BE2C (cell line): ENCODE measurements around the gene OXCT2.
"Not testable (repeated sequence)": the region's sequence is repeated elsewhere in the genome, so short reads cannot be mapped to it uniquely, and the experiment has no call there.

ENCODE experiments used
- DNase-seq: peaks from one replicate; pipeline ENCODE4 v3.0.0-alpha.2; 2020
- H3K27me3 ChIP-seq: fragments of 250-450 bp; sonication (Bioruptor Pico); 2 replicates; pipeline ENCODE4 v1.5.1; 2020; ENCODE audit warnings: mild to moderate bottlenecking
- H3K36me3 ChIP-seq: fragments of 250-450 bp; sonication (Bioruptor Pico); 2 replicates; pipeline ENCODE4 v1.5.1; 2020; ENCODE audit warnings: mild to moderate bottlenecking
- H3K4me1 ChIP-seq: fragments of 250-450 bp; sonication (Bioruptor Pico); 2 replicates; pipeline ENCODE4 v1.5.1; 2020
- H3K4me3 ChIP-seq: 2 replicates; pipeline ENCODE4 v1.5.1; 2011; ENCODE audit warnings: low read depth, low read length
- H3K9me3 ChIP-seq: fragments of 250-450 bp; sonication (Bioruptor Pico); 2 replicates; pipeline ENCODE4 v1.5.1; 2020
- CTCF ChIP-seq: IDR thresholded peaks from 2 replicates; pipeline ENCODE4 v1.5.1; 2012; ENCODE audit warnings: mild to moderate bottlenecking, low read depth, low read length

The OXCT2 gene

DNA sequence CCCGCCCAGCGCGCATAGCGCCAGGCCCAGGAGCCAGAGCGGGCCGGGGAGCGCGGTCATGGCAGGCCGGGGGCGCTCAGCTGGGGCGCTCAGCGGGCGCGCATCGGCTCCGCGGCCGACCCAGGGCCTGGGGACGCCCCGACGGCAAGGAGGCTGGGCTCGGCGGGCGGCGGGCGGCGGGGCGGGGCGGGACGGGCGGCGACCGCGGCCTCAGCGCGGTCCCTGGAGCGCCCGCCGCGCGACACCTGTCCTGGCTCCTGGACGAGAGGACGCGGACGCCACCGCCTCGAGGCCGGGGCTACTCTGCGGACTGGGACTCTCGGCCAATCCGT, 17.2 kb upstream of the OXCT2 start:
- no peaks in the 10 kb centered on the region for H3K27me3 ChIP-seq
- no peak for DNase-seq
- H3K36me3 ChIP-seq = no peaks in the 10 kb centered on the region
- TF ChIP-seq CTCF = no peak
- H3K4me3 ChIP-seq = peak overlapping the region; percentile 37; the same call in 1 of the 2 replicates
- no peaks in the 10 kb centered on the region for H3K9me3 ChIP-seq
- no peaks in the 10 kb centered on the region for H3K4me1 ChIP-seq

DNA sequence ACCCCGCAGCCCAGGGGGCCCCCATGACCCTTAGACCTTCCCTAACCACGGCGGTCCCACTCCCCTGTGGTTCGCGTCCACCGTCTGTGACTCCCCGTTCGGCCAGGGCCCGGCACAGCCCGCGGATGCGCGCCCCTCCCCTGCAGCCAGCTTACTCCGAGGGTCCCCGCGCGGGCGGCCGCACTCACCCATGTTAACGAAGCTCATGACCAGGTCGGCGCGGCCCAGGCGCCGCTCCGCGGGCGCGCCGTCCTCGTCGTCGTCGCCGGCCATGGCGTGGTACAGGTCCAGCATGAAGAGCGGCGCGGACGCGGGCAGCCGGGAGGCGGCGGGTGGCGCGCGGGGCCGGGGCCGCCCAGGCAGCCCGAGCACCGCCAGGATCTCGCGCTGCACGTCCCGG, 16.8 kb upstream of the OXCT2 start:
- H3K36me3 ChIP-seq, H3K9me3 ChIP-seq, H3K27me3 ChIP-seq, H3K4me3 ChIP-seq, DNase-seq, H3K4me1 ChIP-seq: not testable (repeated sequence)

- Histone ChIP-seq H3K36me3 (no peaks in the 10 kb centered on the region), H3K9me3 (no peaks in the 10 kb centered on the region), H3K4me1 (no peaks in the 10 kb centered on the region), H3K4me3 (no peak overlapping the region), H3K27me3 (no peaks in the 10 kb centered on the region)
- DNase-seq = no peak
- TF ChIP-seq CTCF = no peak
Observed at GRCh38 chr1:39787468-39787867, 16.3 kb upstream of the OXCT2 start.

DNA sequence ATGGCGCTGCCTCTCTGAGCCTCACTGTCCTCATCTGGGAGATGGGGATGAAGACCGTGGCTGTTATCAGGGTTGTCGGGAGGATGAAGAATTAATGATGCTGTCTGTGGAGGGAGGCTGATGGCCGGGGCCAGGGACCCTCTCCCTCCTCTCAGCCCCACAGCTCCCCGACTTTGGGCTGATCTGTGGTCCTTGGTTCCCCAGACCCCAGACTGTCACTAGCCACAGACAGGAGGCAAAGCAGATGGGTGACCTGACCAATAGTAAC, 15.9 kb upstream of the OXCT2 start:
- H3K27me3 ChIP-seq, H3K4me3 ChIP-seq, DNase-seq, H3K4me1 ChIP-seq, H3K36me3 ChIP-seq, H3K9me3 ChIP-seq: not testable (repeated sequence)

- not testable (repeated sequence) for DNase-seq, H3K9me3 ChIP-seq, H3K36me3 ChIP-seq, H3K4me3 ChIP-seq, H3K4me1 ChIP-seq, H3K27me3 ChIP-seq
Observed at GRCh38 chr1:39786303-39787107, 15.4 kb upstream of the OXCT2 start.

GRCh38 chr1:39782685-39783084, 11.5 kb upstream of the OXCT2 start:
- not testable (repeated sequence) for H3K4me1 ChIP-seq, H3K9me3 ChIP-seq, DNase-seq, H3K36me3 ChIP-seq, H3K4me3 ChIP-seq, H3K27me3 ChIP-seq

GRCh38 chr1:39782103-39782502, 11.0 kb upstream of the OXCT2 start:
- no peaks in the 10 kb centered on the region for H3K27me3 ChIP-seq
- TF ChIP-seq CTCF = no peak
- no peak overlapping the region for H3K4me3 ChIP-seq
- DNase-seq = no peak
- H3K9me3 ChIP-seq = no peaks in the 10 kb centered on the region
- H3K4me1 ChIP-seq = no peaks in the 10 kb centered on the region
- no peaks in the 10 kb centered on the region for H3K36me3 ChIP-seq

DNA sequence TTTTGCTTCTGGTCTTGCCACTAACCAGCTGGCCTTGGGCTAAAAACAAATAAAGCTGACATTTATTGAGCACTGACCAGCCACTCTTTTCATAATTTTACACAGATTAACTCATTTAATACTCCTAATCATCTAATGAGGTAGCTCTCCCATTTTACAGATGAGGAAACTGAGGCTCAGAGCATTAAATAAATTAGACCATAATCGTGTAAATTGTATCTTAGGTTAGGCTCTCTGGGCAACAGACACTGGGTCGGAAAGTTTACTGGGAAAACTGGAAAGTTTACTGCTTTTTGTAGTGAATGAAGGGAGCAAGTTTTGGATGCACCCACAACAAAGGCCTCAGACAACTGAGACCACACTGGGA, 10.2 kb upstream of the OXCT2 start:
- TF ChIP-seq CTCF = no peak
- H3K36me3 ChIP-seq = no peaks in the 10 kb centered on the region
- no peak for DNase-seq
- H3K9me3 ChIP-seq = no peaks in the 10 kb centered on the region
- H3K27me3 ChIP-seq = no peaks in the 10 kb centered on the region
- no peak overlapping the region for H3K4me3 ChIP-seq
- no peaks in the 10 kb centered on the region for H3K4me1 ChIP-seq
